Astrocyte (in vitro differentiated cells and primary cell): ENCODE data around the gene NOSTRIN. TPM values are rescaled to one million over a fixed set of nuclear protein-coding genes. Genes with fewer than 3 reads are reported as not detected.

ENCODE experiments used
- DNase-seq: peaks from one replicate; pipeline ENCODE4 v3.0.0-alpha.2; 2010; ENCODE audit warnings: low read depth
- FAIRE-seq: peaks from 2 replicates; lab custom pipeline; 2011; peaks lifted over from hg19 to GRCh38; lab: Jason Lieb, UNC
- H2AFZ ChIP-seq: 2 replicates; pipeline ENCODE4 v1.6.0; 2012; ENCODE audit warnings: low read depth, low read length, inconsistent platforms
- H3K27ac ChIP-seq: 2 replicates; pipeline ENCODE4 v1.5.1; 2011; ENCODE audit warnings: low read depth, low read length, inconsistent platforms
- H3K27me3 ChIP-seq: 2 replicates; pipeline ENCODE4 v1.6.0; 2011; ENCODE audit warnings: low read length, inconsistent platforms; ENCODE audit not compliant: insufficient read depth
- H3K36me3 ChIP-seq: 2 replicates; pipeline ENCODE4 v1.5.1; 2011; ENCODE audit warnings: low read length, inconsistent platforms; ENCODE audit not compliant: insufficient read depth
- H3K4me1 ChIP-seq: 2 replicates; pipeline ENCODE4 v1.5.1; 2011; ENCODE audit warnings: low read length, inconsistent platforms; ENCODE audit not compliant: insufficient read depth
- H3K4me2 ChIP-seq: 2 replicates; pipeline ENCODE4 v1.6.0; 2012; ENCODE audit warnings: low read length, inconsistent platforms
- H3K4me3 ChIP-seq: 2 replicates; pipeline ENCODE4 v1.5.1; 2011; ENCODE audit warnings: low read depth, mild to moderate bottlenecking, low read length, inconsistent platforms; ENCODE audit not compliant: insufficient read depth
- H3K79me2 ChIP-seq: 2 replicates; pipeline ENCODE4 v1.6.0; 2012; ENCODE audit warnings: mild to moderate bottlenecking, low read length, inconsistent platforms; ENCODE audit not compliant: insufficient read depth
- H3K9ac ChIP-seq: 2 replicates; pipeline ENCODE4 v1.6.0; 2012; ENCODE audit warnings: mild to moderate bottlenecking, low read length, inconsistent platforms
- H3K9me3 ChIP-seq: 2 replicates; pipeline ENCODE4 v1.5.1; 2012; ENCODE audit warnings: low read depth, mild to moderate bottlenecking, low read length, inconsistent platforms; ENCODE audit not compliant: insufficient read depth
- H4K20me1 ChIP-seq: 2 replicates; pipeline ENCODE4 v1.6.0; 2012; ENCODE audit warnings: low read length, inconsistent platforms; ENCODE audit not compliant: insufficient read depth
- H3K27ac Mint-ChIP-seq: one replicate; pipeline ENCODE4 v1.8.0; 2021; ENCODE audit warnings: mild to moderate bottlenecking, mixed read lengths; ENCODE audit not compliant: unreplicated experiment
- H3K27me3 Mint-ChIP-seq: one replicate; pipeline ENCODE4 v1.8.0; 2021; ENCODE audit warnings: low read depth, mixed read lengths; ENCODE audit not compliant: unreplicated experiment
- H3K36me3 Mint-ChIP-seq: one replicate; pipeline ENCODE4 v1.8.0; 2021; ENCODE audit warnings: low read depth, mixed read lengths; ENCODE audit not compliant: unreplicated experiment
- H3K4me1 Mint-ChIP-seq: one replicate; pipeline ENCODE4 v1.8.0; 2021; ENCODE audit warnings: low read depth, mixed read lengths; ENCODE audit not compliant: unreplicated experiment
- H3K4me3 Mint-ChIP-seq: one replicate; pipeline ENCODE4 v1.8.0; 2021; ENCODE audit warnings: mild to moderate bottlenecking, moderate library complexity, mixed read lengths; ENCODE audit not compliant: unreplicated experiment
- H3K9me3 Mint-ChIP-seq: one replicate; pipeline ENCODE4 v1.8.0; 2021; ENCODE audit warnings: mild to moderate bottlenecking, mixed read lengths; ENCODE audit not compliant: unreplicated experiment
- EZH2 ChIP-seq: IDR thresholded peaks from 2 replicates; pipeline ENCODE4 v1.6.1; 2012; ENCODE audit warnings: mild to moderate bottlenecking, low read length, inconsistent platforms; ENCODE audit not compliant: insufficient read depth
- total RNA-seq: library from RNA; stranded (reverse); gene quantifications from 2 replicates; pipeline ENCODE4 v1.2.1, GENCODE V29; 2021
- TF ChIP-seq, protein P1 (sequence below): IDR thresholded peaks from 2 replicates; pipeline ENCODE4 v1.5.1; 2011; ENCODE audit warnings: low read depth, mild to moderate bottlenecking, inconsistent platforms, low read length, moderate library complexity; ENCODE audit not compliant: insufficient read depth

Gene NOSTRIN
- total RNA-seq, 1 donor from 2014 or later = not detected

DNA sequence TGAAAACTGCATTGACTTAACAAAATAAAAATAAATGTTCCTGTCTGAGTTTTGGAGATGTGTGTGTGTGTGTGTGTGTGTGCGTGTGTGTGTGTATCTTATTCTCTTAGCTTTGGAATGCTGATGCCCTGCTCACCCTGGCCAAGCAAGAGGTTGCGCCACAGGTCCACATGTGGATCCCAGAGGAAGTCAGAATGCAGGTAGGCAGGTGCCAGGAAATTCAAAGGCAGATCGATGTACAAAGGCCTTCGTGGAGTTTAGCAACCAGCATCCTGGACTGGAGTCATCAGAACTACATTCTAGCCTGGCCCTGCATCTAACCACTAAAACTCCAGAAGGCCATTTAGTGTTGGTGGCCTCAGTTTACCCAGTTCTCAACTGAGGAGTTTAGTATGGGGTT is 111.1 kb downstream of the NOSTRIN start:
- Histone ChIP-seq H3K79me2 (no peaks in the 10 kb centered on the region), H3K4me2 (peak overlapping the region; percentile 92), H3K27ac (no peak overlapping the region), H3K4me1 (no peaks in the 10 kb centered on the region), H3K36me3 (no peaks in the 10 kb centered on the region), H4K20me1 (no peaks in the 10 kb centered on the region), H3K9ac (no peak overlapping the region), H2AFZ (no peak overlapping the region), H3K4me3 (no peak overlapping the region), H3K9me3 (no peaks in the 10 kb centered on the region), H3K27me3 (peaks cover 5% of the 10 kb centered on the region)
- no peak overlapping the region for H3K27ac Mint-ChIP-seq
- H3K9me3 Mint-ChIP-seq = peaks cover 5% of the 10 kb centered on the region
- FAIRE-seq = no peak
- H3K27me3 Mint-ChIP-seq = peaks cover 11% of the 10 kb centered on the region
- TF ChIP-seq, protein P1, sequence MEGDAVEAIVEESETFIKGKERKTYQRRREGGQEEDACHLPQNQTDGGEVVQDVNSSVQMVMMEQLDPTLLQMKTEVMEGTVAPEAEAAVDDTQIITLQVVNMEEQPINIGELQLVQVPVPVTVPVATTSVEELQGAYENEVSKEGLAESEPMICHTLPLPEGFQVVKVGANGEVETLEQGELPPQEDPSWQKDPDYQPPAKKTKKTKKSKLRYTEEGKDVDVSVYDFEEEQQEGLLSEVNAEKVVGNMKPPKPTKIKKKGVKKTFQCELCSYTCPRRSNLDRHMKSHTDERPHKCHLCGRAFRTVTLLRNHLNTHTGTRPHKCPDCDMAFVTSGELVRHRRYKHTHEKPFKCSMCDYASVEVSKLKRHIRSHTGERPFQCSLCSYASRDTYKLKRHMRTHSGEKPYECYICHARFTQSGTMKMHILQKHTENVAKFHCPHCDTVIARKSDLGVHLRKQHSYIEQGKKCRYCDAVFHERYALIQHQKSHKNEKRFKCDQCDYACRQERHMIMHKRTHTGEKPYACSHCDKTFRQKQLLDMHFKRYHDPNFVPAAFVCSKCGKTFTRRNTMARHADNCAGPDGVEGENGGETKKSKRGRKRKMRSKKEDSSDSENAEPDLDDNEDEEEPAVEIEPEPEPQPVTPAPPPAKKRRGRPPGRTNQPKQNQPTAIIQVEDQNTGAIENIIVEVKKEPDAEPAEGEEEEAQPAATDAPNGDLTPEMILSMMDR = no peak
- TF ChIP-seq EZH2 = no peak
- no peak overlapping the region for H3K4me3 Mint-ChIP-seq
- no peaks in the 10 kb centered on the region for H3K36me3 Mint-ChIP-seq
- no peak for DNase-seq
- no peaks in the 10 kb centered on the region for H3K4me1 Mint-ChIP-seq

Other genes with a start within 250 kb of the NOSTRIN start
- gene SPC25, start 87.8 kb downstream of the NOSTRIN start, total RNA-seq = 0.60 and 1.6 TPM in 2 replicates
- not detected in 2 replicates for gene G6PC2, start 98.7 kb downstream of the NOSTRIN start, total RNA-seq
- gene ABCB11, start 228.7 kb downstream of the NOSTRIN start, total RNA-seq = 0.02 TPM in 1 of 2 replicates, not detected in the other